SIG-M5 (cell line): Measurements from ENCODE around the gene GUK1.

Experiments used
- DNase-seq: peaks from one replicate; lab custom pipeline; 2025; lab: John Stamatoyannopoulos, UW

GUK1 gene

GRCh38 chr1:228131766-228132165, 8.3 kb upstream of the GUK1 start:
- DNase-seq, result no peak

DNA sequence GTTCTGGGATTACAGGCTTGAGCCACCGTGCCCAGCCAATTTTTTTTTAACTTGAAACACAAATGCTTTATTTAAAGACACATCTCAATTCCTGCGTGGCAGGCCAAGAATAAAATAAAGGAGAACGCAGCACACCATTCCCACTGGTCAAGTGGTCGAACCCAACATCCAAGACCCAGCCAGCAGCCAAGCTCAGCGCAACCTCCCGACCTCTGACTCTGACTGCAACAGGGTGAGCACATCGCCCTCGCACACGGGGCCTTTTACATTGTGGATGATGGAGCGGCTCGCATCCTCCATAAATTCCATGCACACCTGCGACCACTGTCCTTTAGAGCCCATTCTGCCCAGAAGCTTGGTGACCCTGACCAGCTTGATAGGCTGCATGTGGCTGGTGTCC, 5.5 kb upstream of the GUK1 start:
- DNase-seq, result no peak

DNA sequence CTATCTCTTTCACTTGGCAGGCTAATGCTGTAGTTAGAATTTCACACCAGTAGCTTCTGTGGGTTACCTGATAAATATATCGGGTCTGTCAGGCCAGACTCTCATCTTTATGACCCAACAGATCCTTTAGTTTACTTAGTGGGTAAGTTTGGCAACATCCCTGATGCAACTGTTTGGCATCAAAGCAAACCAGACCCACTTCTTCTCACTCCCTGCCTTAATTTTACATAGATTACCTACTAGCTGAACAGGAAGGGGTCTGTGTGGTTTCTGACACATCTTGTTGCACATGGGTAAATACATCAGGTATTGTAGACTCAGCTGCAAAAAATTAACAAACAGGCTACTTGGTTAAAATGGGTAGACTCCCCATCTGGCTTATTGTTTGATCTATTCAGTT, 3.2 kb upstream of the GUK1 start:
- no peak for DNase-seq

GRCh38 chr1:228139406-228139930, 611 bp upstream of the GUK1 start:
- no peak for DNase-seq

- no peak for DNase-seq
Measured at GRCh38 chr1:228140724-228141225, 696 bp downstream of the GUK1 start.

DNA sequence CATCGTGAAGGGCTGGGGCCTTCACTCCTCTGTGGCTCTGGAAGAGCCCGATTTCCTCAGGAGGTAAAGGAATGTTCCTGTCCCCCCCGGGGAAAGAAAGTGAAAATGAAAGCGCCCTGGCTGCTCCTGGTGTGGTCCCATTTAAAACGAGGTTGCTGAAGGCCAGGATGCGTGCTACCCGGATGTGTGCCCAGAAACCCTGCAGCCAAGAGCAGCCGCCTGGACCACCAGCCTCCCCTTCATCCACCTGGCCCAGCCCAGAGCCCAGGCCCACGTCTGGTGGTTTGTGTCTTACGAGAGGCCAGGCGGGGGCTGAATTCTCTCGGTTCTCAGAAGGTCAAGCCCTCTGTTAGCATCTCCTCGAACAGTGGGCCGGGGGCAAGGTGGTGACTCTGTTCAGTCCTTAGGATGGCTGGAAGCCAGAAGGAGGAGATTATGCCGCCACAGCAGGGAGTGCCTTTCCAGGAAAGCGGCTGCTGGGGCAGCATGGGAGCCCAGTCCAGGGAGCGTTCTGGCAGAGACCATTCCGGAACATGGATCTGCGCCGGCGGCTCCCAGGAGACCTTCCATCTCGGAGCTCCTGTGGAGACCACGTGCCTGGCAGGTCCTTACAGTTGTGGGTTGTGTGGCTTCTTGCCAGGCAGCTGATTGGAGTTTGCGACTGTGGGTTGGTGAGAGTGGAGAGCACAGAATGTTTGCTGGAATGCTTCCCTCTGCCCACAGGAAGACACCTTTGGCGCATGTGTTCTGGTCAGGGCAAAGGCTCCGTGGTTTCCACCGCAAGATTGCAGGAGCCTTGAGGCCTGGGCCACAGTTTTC, 1.4 kb downstream of the GUK1 start:
- DNase-seq, result no peak

DNA sequence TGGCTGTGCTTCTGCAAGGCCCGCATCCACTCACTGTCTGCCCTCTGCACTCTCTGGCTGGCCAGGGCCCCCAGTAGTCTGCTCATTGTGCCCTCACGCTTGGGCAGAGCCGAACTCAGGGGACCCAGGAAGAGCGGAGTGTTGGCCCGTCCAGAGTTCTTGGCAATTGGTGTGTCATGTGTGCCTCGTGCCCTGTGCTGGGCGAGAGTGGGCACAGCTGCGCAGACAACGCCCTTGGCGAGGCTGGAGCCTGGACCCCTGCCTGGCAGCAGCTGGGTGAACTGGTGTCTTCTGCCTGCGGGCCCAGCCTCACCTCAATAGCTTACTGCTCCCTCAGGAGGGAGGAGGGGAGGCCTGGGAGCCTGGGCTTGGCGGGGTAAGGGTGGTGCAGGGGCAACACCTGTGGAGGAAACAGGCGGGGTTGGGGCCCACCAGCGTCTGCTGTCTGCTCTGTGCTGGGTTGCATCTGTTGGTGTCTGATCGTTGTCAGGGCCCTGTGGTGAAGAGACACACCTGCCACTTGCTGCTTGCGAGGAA, 2.1 kb downstream of the GUK1 start:
- DNase-seq, result no peak

GRCh38 chr1:228142701-228143136, 2.6 kb downstream of the GUK1 start:
- no peak for DNase-seq

DNA sequence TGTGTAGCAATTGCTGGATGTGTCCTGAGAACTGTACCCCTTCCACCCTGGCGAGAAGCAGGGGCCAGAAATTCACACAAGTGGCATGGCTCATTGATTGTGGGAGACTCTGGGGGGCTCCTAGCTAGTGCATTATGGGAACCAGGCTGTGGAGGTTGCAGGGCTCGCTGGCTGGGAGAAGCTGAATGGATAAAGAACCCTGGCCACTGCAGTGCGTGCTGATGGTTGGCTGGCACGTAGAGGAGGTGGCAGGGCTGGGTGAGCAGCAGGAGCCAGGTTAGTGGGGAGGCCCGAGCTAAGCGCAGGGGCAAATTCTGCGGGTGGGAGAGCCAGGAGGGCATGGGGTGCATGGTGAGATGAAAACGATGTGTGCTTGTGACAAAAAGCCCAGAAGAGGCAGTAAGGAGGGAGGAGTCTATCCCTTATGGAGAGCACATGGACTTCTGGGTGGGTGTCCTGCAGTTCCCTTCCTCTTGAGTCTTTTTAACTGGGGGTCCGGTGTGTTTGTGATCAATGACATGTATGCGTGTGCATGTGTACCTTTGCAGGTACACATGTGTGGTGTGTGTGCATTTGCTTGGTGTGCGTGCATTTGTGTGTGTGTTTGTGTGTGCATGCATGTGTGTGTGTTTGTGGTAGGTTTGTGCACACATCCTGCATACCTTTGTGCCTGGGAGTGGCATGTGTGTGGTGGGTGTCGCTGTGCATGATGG, 3.6 kb downstream of the GUK1 start:
- no peak for DNase-seq

- DNase-seq, result no peak
Measured at GRCh38 chr1:228144193-228144992, 4.3 kb downstream of the GUK1 start.

DNA sequence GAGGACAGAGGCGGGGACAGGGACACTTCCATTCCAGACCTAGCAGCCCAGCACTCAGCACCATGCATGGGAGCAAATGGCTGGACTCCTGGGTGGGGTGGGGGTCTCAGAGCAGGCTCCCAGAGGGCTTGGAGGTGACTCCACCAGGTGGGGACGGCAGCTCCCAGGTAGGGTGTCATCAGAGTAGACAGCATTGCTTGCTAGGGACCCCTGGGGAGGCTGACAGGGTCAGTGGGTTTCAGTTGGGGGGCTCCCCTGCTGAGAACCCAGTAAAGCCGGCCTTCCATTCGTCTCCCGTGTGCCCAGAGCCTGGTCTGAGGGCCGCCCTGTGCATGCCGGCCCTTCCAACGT, 4.9 kb downstream of the GUK1 start:
- DNase-seq, result no peak

DNA sequence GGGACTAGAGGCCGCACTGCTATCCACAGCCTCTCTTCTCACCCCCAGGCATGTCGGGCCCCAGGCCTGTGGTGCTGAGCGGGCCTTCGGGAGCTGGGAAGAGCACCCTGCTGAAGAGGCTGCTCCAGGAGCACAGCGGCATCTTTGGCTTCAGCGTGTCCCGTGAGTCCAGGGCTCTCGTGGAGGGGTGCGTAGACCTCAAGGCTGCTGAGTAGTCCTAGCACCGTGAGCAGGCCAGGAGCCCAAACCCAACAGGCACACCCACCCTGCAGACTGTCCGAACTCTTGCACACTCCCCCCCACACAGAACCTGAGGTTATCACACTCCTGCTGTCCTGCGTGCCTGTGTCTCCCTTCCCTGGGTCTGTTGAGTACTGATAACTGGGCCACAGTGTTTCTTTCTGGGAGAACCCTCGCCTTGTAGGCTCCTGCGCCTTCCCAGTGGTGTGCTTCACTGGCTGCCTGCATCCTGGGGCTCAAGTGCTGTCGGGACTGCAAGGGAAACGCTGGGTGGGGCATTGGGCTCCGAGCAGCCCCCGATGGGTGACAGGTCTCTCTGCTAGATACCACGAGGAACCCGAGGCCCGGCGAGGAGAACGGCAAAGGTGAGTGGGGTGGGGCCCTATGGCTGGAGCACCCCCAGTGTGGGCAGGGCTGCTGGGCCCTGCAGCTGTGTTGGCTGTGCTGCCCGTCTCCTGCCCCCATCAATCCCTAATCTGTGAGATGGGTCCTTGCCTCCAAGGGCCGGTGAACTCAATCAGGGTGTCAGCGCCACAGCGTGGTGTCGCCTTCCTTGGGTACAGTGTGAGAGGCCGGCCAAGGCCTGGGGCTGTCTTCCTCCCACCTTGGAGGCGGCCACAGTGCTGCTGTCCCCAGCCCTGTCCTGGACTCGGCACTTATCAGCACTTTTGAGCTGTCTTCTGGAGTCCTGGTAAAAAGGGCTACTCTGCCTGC, 5.7 kb downstream of the GUK1 start:
- no peak for DNase-seq

DNA sequence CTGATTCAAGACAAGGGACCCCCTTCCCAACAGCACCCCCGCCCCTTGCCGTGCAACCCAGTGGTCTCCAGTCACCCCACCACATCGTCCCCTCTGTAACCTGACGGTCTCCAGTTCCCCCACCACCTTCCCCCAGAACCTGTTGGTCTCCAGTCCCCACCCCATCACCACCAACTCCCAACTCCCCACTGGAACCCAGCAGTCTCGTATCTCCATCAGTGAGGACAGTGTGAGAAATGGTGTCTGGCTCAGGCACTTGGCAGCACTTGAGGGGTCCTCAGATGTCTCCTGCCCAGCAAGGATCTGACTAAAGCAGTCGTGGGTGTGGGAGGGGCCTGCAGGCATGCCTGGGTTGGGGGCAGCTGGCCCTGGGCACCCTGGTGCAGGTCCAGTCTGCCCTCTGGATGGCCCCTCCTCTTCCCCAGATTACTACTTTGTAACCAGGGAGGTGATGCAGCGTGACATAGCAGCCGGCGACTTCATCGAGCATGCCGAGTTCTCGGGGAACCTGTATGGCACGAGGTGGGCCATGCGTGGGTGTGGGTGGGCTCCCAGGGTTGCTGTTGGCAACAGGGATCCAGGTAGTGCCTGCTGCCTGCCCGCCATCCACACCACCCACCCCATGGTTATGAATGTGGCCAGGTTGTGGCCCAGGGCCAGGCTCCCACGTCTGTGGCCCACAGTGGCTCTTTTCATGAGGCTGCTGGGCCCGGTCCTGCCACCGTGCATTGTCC, 6.5 kb downstream of the GUK1 start:
- DNase-seq, result no peak

GRCh38 chr1:228147151-228147693, 7.1 kb downstream of the GUK1 start:
- DNase-seq, result no peak

GRCh38 chr1:228147768-228148167, 7.7 kb downstream of the GUK1 start:
- DNase-seq, result no peak

- DNase-seq, result no peak
Measured at GRCh38 chr1:228148196-228148861, 8.2 kb downstream of the GUK1 start.

GRCh38 chr1:228148935-228149405, 8.9 kb downstream of the GUK1 start:
- DNase-seq, result no peak

DNA sequence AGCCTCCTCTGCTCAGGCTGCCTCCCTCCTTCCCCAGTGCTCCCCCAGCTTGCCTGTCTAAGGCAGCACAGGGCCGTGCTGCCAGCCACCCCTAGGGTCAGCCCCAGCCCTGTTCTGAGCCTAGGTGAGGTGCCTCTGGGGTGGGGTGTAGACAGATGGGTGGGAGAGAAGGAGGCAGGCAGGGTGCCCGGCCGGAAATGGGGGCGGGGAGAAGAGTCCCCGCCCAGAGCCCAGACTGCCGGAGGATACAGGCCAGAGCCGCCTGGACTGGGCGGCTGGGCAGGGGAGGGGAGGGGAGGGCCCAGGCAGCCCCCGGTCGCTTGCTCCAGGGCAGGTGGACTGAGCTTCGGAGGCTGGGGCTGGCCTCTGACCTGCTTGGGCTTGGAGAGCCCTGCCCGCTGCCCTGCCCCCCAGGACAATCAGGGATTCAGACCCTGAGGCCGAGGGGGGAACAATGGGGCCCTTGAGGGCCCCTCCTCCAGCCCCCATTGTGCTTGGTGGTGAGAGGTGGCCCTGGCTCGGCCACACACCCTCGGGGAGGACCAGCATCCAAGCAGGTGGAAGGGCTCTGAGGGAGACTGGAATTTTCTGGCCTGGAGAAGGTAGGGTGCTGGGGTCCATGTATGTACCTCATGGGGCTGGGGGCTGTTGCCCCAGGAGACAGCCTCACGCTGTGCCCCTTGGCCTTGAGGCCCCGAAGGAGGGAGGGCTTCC, 9.5 kb downstream of the GUK1 start, which contains the start of gene GJC2:
Gene GJC2 (plus strand): TSS at position 525 of the 714 bp plus-strand sequence. CDS start 7,829 bp downstream, outside the sequence.
- no peak for DNase-seq
